Sigmoid colon (tissue), 7 donors: ENCODE data around the gene TAX1BP3. TPM values are rescaled to one million over a fixed set of nuclear protein-coding genes. Genes with fewer than 3 reads are reported as not detected.

Source experiments
- DNase-seq: peaks from one replicate; pipeline ENCODE4 v3.0.0-alpha.2; 2019
- H3K27ac ChIP-seq, 4 donors: fragments of 200-600 bp; sonication (generic); one replicate each; pipeline ENCODE4 v1.5.1; 2016 to 2019; ENCODE audit warnings: mild to moderate bottlenecking in 1 of 4
- H3K27me3 ChIP-seq, 3 donors: fragments of 200-600 bp; sonication (generic); one replicate each; pipeline ENCODE4 v1.5.1; 2019; ENCODE audit warnings: mild to moderate bottlenecking in 1 of 3
- H3K36me3 ChIP-seq, 4 donors: fragments of 200-600 bp; sonication (generic); one replicate each; pipeline ENCODE4 v1.5.1; 2016 to 2019
- H3K4me1 ChIP-seq, 4 donors: fragments of 200-600 bp; sonication (generic); one replicate each; pipeline ENCODE4 v1.5.1; 2017 to 2019
- H3K4me3 ChIP-seq, 4 donors: fragments of 200-600 bp; sonication (generic); one replicate each; pipeline ENCODE4 v1.5.1; 2017 to 2019; ENCODE audit warnings: mild to moderate bottlenecking in 2 of 4, moderate library complexity in 1 of 4
- H3K9me3 ChIP-seq, 4 donors: fragments of 200-600 bp in 3 of 4; sonication (generic) in 3 of 4; one replicate each; pipeline versions ENCODE4 v1.5.1 to v1.6.1; 2013 to 2019
- EP300 ChIP-seq, 4 donors: sonication (generic); formaldehyde crosslinking; IDR thresholded peaks; one replicate each; pipeline ENCODE4 v1.6.1; 2017; ENCODE audit warnings: antibody characterized with exemption in 4 of 4
- POLR2A ChIP-seq, 2 donors: fragments of 450-650 bp; IDR thresholded peaks; one replicate each; pipeline ENCODE4 v1.6.1; 2016; ENCODE audit warnings: antibody characterized with exemption in 2 of 2, mild to moderate bottlenecking in 2 of 2, moderate library complexity in 2 of 2
- POLR2AphosphoS5 ChIP-seq, 4 donors: sonication (generic); formaldehyde crosslinking; IDR thresholded peaks; one replicate each; pipeline ENCODE4 v1.6.1; 2017; ENCODE audit warnings: antibody characterized with exemption in 4 of 4
- WGBS, 2 donors: extraction: QIAGEN DNeasy Blood & Tissue Kit; methylation state at CpG; one replicate each; pipeline ENCODE4 v1.1.7; 2013; 5-methylcytosine and 5-hydroxymethylcytosine counted together
- intact Hi-C: fragments of 100-400 bp; cut with DNase I; formaldehyde crosslinking; loops from one replicate; pipeline ENCODE4 v1.15.1; 2023
- polyA plus RNA-seq, 3 donors: library from polyadenylated mRNA; stranded (reverse); fragments of 200-250 nt; gene quantifications; one replicate each; pipeline ENCODE4 v1.2.3, GENCODE V29; 2013
- total RNA-seq, 4 donors: library from RNA; depleted of rRNA; stranded (reverse); fragments of >200 nt; gene quantifications; one replicate each; pipeline ENCODE4 v1.1.0, GENCODE V29; 2016
- TF ChIP-seq, protein P1 (sequence below), 4 experiments: fragments of 450-650 bp in 3 of 4; fragments of 200-600 bp in 1 of 4; IDR thresholded peaks; one replicate each; pipeline ENCODE4 v1.5.1; 2016 to 2019; ENCODE audit warnings: antibody characterized with exemption in 4 of 4, mild to moderate bottlenecking in 3 of 4, moderate library complexity in 2 of 4
- donor health status: healthy with polysubstance abuse.
- donor health status: Bipolar disorder and iron deficiency.
- donor health status: healthy.

TAX1BP3 gene
- total and polyA plus RNA-seq, 7 donors, result 58.1 to 363 (median 92.0) TPM

DNA sequence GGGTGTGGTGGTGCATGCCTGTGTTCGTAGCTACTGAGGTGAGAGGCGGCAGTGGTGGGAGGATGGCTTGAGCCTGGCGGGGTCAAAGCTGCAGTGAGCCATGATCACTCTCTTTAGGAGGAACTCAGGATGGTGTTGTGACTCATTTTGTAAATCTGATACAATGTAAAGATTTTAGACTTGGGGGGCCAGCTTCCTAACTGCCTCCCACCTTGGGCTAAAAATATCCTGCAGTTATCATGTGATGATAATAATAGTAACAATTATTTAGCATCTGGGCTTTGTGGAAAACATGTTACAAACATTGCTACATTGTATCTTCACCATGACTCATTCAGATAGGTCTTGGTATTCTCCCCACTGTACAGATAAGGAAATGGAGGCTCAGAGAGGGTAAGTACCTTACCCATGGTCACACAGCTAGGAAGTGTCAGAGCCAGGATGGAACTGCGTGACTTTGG, 24.5 kb downstream of the TAX1BP3 start:
- Histone ChIP-seq H3K36me3 (peaks cover 0 to 42% (median 3%) of the 10 kb centered on the region in 4 donors), H3K27me3 (no peaks in the 10 kb centered on the region), H3K4me3 (no peak overlapping the region), H3K4me1 (no peaks in the 10 kb centered on the region), H3K9me3 (no peaks in the 10 kb centered on the region), H3K27ac (no peak overlapping the region)
- TF ChIP-seq, protein P1, sequence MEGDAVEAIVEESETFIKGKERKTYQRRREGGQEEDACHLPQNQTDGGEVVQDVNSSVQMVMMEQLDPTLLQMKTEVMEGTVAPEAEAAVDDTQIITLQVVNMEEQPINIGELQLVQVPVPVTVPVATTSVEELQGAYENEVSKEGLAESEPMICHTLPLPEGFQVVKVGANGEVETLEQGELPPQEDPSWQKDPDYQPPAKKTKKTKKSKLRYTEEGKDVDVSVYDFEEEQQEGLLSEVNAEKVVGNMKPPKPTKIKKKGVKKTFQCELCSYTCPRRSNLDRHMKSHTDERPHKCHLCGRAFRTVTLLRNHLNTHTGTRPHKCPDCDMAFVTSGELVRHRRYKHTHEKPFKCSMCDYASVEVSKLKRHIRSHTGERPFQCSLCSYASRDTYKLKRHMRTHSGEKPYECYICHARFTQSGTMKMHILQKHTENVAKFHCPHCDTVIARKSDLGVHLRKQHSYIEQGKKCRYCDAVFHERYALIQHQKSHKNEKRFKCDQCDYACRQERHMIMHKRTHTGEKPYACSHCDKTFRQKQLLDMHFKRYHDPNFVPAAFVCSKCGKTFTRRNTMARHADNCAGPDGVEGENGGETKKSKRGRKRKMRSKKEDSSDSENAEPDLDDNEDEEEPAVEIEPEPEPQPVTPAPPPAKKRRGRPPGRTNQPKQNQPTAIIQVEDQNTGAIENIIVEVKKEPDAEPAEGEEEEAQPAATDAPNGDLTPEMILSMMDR (IDR thresholded peaks at IDR 0.05), result no peak
- TF ChIP-seq EP300 (IDR thresholded peaks at IDR 0.05), result no peak
- no peak for TF ChIP-seq POLR2A (IDR thresholded peaks at IDR 0.05)
- no peak for TF ChIP-seq POLR2AphosphoS5 (IDR thresholded peaks at IDR 0.05)
- no peak for DNase-seq
- intact Hi-C loops, result no loop called here
- 82 to 91% methylated on average over 4 of the region's 4 CpGs for WGBS, 2 donors

DNA sequence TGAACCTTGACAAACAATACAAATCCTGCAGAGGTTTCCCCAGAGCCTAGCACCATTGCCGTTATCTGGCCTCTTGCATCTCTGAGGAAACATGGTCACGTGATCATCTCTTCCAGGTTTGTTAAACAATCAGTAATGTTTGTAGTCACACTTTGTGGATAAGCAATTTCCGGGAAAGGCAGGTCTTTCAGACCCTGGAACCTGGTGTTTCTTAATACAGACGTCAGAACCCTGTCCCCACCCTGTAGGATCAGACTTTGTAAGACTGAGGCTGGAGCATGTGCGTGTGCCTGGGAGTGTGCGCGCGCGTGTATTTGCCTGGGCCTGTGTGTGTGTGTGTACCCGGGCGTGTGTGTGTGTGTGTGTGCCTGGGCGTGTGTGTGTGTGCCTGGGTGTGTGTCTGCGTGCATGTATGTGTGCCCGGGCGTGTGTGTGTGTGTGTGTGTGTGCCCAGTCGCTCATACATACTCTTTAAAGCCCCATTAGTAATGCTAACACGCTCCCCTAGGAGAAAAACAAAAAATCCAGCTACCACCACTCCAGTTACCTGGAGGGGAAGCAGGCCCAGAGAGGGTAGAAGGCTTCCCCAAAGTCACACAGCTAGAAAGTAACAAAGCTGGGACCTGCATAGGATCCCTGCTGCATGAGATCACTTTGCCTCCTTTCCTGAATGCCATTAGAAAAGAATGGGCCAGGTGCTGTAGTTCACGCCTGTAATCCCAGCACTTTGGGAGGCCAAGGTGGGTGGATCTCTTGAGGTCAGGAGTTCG, 26.5 kb downstream of the TAX1BP3 start:
- Histone ChIP-seq H3K36me3 (peaks cover 0 to 32% (median 0%) of the 10 kb centered on the region in 4 donors), H3K9me3 (no peaks in the 10 kb centered on the region), H3K27ac (no peak overlapping the region), H3K27me3 (no peaks in the 10 kb centered on the region), H3K4me1 (peaks cover 0 to 12% (median 11%) of the 10 kb centered on the region in 4 donors), H3K4me3 (no peak overlapping the region)
- intact Hi-C loops, result no loop called here
- no peak for TF ChIP-seq POLR2A (IDR thresholded peaks at IDR 0.05)
- TF ChIP-seq, protein P1 (IDR thresholded peaks at IDR 0.05), result no peak
- no peak for TF ChIP-seq POLR2AphosphoS5 (IDR thresholded peaks at IDR 0.05)
- no peak for TF ChIP-seq EP300 (IDR thresholded peaks at IDR 0.05)
- 81 to 83% methylated on average over 19 of the region's 19 CpGs for WGBS, 2 donors
- DNase-seq, result no peak

DNA sequence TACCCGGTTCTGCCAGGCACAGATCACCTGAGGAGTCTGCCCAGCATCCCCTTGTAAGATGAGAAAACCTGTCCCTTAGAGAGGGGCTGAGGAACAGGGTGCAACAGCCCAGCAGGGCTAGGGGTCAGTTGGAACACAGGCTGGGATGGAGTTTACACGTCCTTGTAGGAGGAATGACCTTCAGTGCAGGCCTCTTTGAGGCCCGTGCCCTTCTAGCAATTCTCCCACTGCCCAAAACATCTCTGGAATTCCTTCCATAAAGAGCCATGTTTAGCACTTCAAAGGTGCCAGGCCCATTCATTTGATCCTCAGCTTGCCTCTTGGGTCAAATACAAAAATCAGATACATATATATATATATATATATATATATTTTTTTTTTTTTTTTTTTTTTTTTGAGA, 27.4 kb downstream of the TAX1BP3 start:
- intact Hi-C loops, result no loop called here
- peaks cover 0 to 14% (median 11%) of the 10 kb centered on the region in 4 donors for H3K4me1 ChIP-seq
- no peak for DNase-seq
- WGBS, 2 donors, result 69 to 90% methylated on average over 3 of the region's 3 CpGs
- no peak for TF ChIP-seq EP300 (IDR thresholded peaks at IDR 0.05)
- no peak for TF ChIP-seq POLR2AphosphoS5 (IDR thresholded peaks at IDR 0.05)
- TF ChIP-seq, protein P1 (IDR thresholded peaks at IDR 0.05), result no peak
- no peak for TF ChIP-seq POLR2A (IDR thresholded peaks at IDR 0.05)
- no peaks in the 10 kb centered on the region for H3K9me3 ChIP-seq
- no peak overlapping the region for H3K27ac ChIP-seq
- peaks cover 0 to 32% (median 0%) of the 10 kb centered on the region in 4 donors for H3K36me3 ChIP-seq
- no peak overlapping the region for H3K4me3 ChIP-seq
- no peaks in the 10 kb centered on the region for H3K27me3 ChIP-seq

DNA sequence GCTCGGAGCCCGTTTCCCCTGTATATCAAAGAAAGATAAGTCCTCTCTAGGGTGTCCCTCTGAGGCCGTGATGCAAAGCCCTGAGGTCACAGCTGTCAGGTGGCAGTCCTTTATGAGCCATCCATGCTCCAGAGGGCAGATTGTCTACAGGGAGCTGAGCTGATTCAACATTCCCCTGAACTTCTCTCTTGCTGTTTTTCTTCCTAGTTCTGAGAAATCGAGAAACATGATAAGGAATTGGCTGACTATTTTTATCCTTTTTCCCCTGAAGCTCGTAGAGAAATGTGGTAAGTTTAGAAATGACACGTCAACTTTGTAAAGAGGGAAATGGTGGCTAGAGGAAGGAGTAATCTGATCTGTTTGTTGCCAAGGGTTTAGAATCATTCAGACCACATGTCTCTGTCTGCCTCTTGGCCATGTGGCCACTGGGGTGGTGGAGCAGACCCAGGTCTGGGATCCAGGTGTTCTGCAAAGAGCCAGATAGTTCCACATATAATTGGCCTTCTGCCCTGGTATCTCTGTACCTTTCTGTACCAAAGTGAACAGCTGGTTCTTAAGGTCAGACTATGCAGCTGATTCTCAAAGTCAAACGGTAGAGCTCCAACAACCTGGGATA, 28.3 kb downstream of the TAX1BP3 start:
- Histone ChIP-seq H3K9me3 (no peaks in the 10 kb centered on the region), H3K27me3 (no peaks in the 10 kb centered on the region), H3K4me1 (peaks cover 0 to 21% (median 16%) of the 10 kb centered on the region in 4 donors), H3K36me3 (peaks cover 0 to 32% (median 0%) of the 10 kb centered on the region in 4 donors), H3K4me3 (no peak overlapping the region), H3K27ac (no peak overlapping the region)
- intact Hi-C loops, result loop anchor here (5.0 kb wide), 1 partner anchor 593 kb away; no protein-coding TSS in a partner anchor
- TF ChIP-seq POLR2AphosphoS5 (IDR thresholded peaks at IDR 0.05) (no peak), POLR2A (IDR thresholded peaks at IDR 0.05) (no peak), EP300 (IDR thresholded peaks at IDR 0.05) (no peak)
- TF ChIP-seq, protein P1 (IDR thresholded peaks at IDR 0.05), result no peak
- 50 to 82% methylated on average over 7 of the region's 7 CpGs for WGBS, 2 donors
- DNase-seq, result no peak
